ENCODE measurements around the gene NMT1.

Gene NMT1

GRCh38 chr17:45127207-45127547, 66.1 kb downstream of the NMT1 start:
- no peak for DNase-seq
- in situ Hi-C loops (cut with HindIII; ENCODE audit: low pct_ligation_motif_present, low pct_unique_long_range_greater_than_20kb, low sequenced_read_pairs): loop anchor here (10.0 kb wide), 1 partner anchor 102 kb away; no protein-coding TSS in a partner anchor

GRCh38 chr17:45127548-45128300, 66.6 kb downstream of the NMT1 start:
- in situ Hi-C loops (cut with HindIII; ENCODE audit: low pct_ligation_motif_present, low pct_unique_long_range_greater_than_20kb, low sequenced_read_pairs): loop anchor here (10.0 kb wide), 1 partner anchor 103 kb away; no protein-coding TSS in a partner anchor
- DNase-seq: peak; percentile 76

- DNase-seq: no peak
- in situ Hi-C loops (cut with HindIII; ENCODE audit: low pct_ligation_motif_present, low pct_unique_long_range_greater_than_20kb, low sequenced_read_pairs): loop anchor here (10.0 kb wide), 1 partner anchor 104 kb away; no protein-coding TSS in a partner anchor
Observed at GRCh38 chr17:45128331-45128730, 67.2 kb downstream of the NMT1 start.

- in situ Hi-C loops (cut with HindIII; ENCODE audit: low pct_ligation_motif_present, low pct_unique_long_range_greater_than_20kb, low sequenced_read_pairs): loop anchor here (10.0 kb wide), 1 partner anchor 104 kb away; no protein-coding TSS in a partner anchor
- DNase-seq: no peak
Observed at GRCh38 chr17:45128989-45129388, 67.9 kb downstream of the NMT1 start.

GRCh38 chr17:45129426-45129939, 68.4 kb downstream of the NMT1 start:
- DNase-seq: peak; percentile 16
- in situ Hi-C loops (cut with HindIII; ENCODE audit: low pct_ligation_motif_present, low pct_unique_long_range_greater_than_20kb, low sequenced_read_pairs): loop anchor here (10.0 kb wide), 1 partner anchor 105 kb away; no protein-coding TSS in a partner anchor

- in situ Hi-C loops (cut with HindIII; ENCODE audit: low pct_ligation_motif_present, low pct_unique_long_range_greater_than_20kb, low sequenced_read_pairs): loop anchor here (10.0 kb wide), 1 partner anchor 105 kb away; no protein-coding TSS in a partner anchor
- DNase-seq: no peak
Observed at GRCh38 chr17:45129940-45130680, 69.0 kb downstream of the NMT1 start.

- no peak for DNase-seq
- in situ Hi-C loops (cut with HindIII; ENCODE audit: low pct_ligation_motif_present, low pct_unique_long_range_greater_than_20kb, low sequenced_read_pairs): no loop called here
Observed at GRCh38 chr17:45130681-45131615, 69.8 kb downstream of the NMT1 start.

- in situ Hi-C loops (cut with HindIII; ENCODE audit: low pct_ligation_motif_present, low pct_unique_long_range_greater_than_20kb, low sequenced_read_pairs): no loop called here
- DNase-seq: peak; percentile 44
Observed at GRCh38 chr17:45131616-45132319, 70.7 kb downstream of the NMT1 start.

GRCh38 chr17:45132320-45132571, 71.1 kb downstream of the NMT1 start, which contains the start of gene PLCD3:
PLCD3 (minus strand) TSS chr17:45132515; CDS start chr17:45132410, 105 bp downstream.
- in situ Hi-C loops (cut with HindIII; ENCODE audit: low pct_ligation_motif_present, low pct_unique_long_range_greater_than_20kb, low sequenced_read_pairs): no loop called here
- no peak for DNase-seq

- in situ Hi-C loops (cut with HindIII; ENCODE audit: low pct_ligation_motif_present, low pct_unique_long_range_greater_than_20kb, low sequenced_read_pairs): no loop called here
Observed at GRCh38 chr17:45132572-45133463, 71.7 kb downstream of the NMT1 start.

GRCh38 chr17:45135192-45135977, 74.3 kb downstream of the NMT1 start, which contains the start of gene ACBD4:
ACBD4 (plus strand) TSS chr17:45135687; CDS start chr17:45136145, 458 bp downstream.
- in situ Hi-C loops (cut with HindIII; ENCODE audit: low pct_ligation_motif_present, low pct_unique_long_range_greater_than_20kb, low sequenced_read_pairs): no loop called here
- peak; percentile 99 for DNase-seq

More at GRCh38 chr17:45132572-45133463, 71.7 kb downstream of the NMT1 start:
- DNase-seq: peak; percentile 83

- no peak for DNase-seq
- in situ Hi-C loops (cut with HindIII; ENCODE audit: low pct_ligation_motif_present, low pct_unique_long_range_greater_than_20kb, low sequenced_read_pairs): no loop called here
Observed at GRCh38 chr17:45135978-45136791, 75.1 kb downstream of the NMT1 start.

- no peak for DNase-seq
- in situ Hi-C loops (cut with HindIII; ENCODE audit: low pct_ligation_motif_present, low pct_unique_long_range_greater_than_20kb, low sequenced_read_pairs): no loop called here
Observed at GRCh38 chr17:45136846-45137560, 75.9 kb downstream of the NMT1 start.

GRCh38 chr17:45137561-45138305, 76.6 kb downstream of the NMT1 start:
- in situ Hi-C loops (cut with HindIII; ENCODE audit: low pct_ligation_motif_present, low pct_unique_long_range_greater_than_20kb, low sequenced_read_pairs): no loop called here
- DNase-seq: no peak

All from ACHN (cell line).